GM18526 (cell line): Measurements from ENCODE around the gene BTBD6.

Experiments used
- POLR2A ChIP-seq: IDR thresholded peaks from 3 replicates; pipeline ENCODE4 v1.6.1; 2011; ENCODE audit not compliant: insufficient read length; ENCODE audit errors: extremely low read depth

The BTBD6 gene

GRCh38 chr14:105220699-105221597 lies 27.4 kb upstream of the BTBD6 start:
- no peak for TF ChIP-seq POLR2A

DNA sequence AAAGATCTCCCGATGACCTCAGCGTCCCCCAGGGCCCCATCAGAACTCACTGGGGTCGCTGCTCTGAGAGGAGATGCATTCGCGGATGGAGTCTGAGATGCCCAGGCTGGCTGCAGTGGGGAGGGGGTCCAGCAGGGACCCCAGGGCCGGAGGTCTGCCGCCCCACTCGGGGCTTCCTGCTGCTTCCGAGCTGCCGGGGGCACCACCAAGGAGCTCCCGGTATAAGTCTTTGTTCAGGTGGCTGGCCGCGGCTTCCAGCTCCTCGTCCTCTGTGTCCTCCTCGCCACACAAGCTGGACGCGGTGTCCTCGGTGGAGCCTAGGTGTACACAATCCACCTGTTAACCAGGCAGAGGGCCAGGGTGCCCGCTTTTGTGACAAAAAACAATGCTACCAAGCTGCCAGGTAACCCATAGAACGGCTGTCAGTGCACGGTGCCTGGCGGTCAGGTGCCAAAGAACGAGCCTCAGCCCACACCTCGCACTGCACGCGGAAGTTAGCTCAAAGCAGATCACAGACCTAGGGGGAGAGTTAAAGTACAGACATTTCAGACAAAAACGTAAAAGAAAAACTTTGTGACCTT lies 26.6 kb upstream of the BTBD6 start:
- no peak for TF ChIP-seq POLR2A

- TF ChIP-seq POLR2A, result no peak
These were observed 25.1 kb upstream of the BTBD6 start for GRCh38 chr14:105223260-105223659.

DNA sequence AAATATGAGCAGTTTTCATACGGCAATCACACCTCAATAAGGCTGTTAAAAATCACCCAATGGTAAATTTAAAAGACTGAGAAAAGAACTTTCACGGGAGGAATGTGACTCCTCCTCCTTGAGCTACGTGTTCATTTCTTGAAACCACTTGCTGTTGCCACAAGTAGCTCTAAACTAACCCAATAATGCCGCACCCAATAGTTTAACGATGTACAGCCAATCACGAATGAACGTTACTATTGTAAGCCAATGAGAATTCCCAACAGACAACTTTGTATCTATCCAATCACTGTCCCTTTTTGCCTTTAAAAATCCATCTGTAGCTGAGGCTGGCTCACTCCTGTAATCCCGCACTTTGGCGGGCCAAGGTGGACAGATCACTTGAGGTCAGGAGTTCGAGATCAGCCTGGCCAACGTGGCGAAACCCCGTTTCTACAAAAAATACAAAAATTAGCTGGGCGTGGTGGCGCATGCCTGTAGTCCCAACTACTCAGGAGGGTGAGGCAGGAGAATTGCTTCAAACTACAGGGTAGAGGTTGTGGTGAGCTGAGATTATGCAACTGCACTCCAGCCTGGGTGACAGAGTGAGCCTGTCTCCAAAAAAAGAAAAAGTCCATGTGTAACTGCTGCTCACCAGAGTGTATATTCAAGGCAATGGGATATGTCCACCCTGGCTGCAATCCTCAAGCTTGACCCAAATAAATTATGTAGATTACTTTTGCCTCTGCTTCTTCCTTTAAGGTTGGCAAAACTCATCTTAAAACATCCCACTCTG lies 24.4 kb upstream of the BTBD6 start:
- no peak for TF ChIP-seq POLR2A

- no peak for TF ChIP-seq POLR2A
These were observed 23.3 kb upstream of the BTBD6 start for GRCh38 chr14:105224845-105225570.

DNA sequence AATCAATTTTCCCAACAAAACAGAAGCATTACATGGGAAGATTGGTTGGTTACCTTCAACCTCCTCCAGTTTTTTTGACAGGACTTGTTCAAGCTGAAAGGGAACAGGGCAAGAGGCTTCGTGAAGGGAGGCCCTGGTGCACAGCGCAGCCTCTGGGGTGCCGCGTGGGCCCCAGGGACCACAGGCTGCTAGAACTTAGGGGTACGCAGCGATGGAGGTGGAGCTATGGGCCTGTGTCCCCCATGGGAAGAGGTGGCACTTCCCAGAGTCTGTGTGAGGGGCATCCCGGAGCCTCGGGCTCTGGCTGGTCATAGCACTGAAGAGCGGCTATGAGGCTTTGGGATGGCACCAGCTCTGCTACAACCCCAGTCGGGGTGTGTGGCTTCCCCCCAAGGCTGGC lies 22.1 kb upstream of the BTBD6 start:
- TF ChIP-seq POLR2A, result no peak

DNA sequence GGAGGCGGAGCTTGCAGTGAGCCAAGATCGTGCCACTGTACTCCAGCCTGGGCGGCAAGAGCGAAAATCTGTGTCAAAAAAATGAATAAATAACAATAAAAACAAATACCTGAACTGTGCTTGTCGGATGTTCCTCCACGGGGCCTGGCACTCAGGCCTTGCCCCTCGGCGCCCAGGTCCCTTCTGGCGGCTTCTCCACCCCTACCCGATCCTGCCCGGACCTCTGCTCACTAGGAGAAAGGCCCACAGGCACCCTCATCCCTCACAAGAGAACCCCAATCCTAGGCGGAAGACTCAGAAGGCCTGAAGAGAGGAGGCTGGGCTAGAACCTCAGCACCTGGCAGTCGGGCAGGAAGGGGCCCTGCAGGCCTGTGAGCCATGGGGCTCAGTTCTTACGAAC lies 21.0 kb upstream of the BTBD6 start:
- no peak for TF ChIP-seq POLR2A

GRCh38 chr14:105228562-105228961 lies 19.8 kb upstream of the BTBD6 start:
- TF ChIP-seq POLR2A, result no peak

GRCh38 chr14:105229099-105229655 lies 19.2 kb upstream of the BTBD6 start:
- TF ChIP-seq POLR2A, result no peak

GRCh38 chr14:105240811-105241576 lies 7.3 kb upstream of the BTBD6 start:
- no peak for TF ChIP-seq POLR2A

- no peak for TF ChIP-seq POLR2A
These were observed 6.7 kb upstream of the BTBD6 start for GRCh38 chr14:105241641-105242040.

GRCh38 chr14:105244334-105244733 lies 4.0 kb upstream of the BTBD6 start:
- no peak for TF ChIP-seq POLR2A

- no peak for TF ChIP-seq POLR2A
These were observed 1.3 kb upstream of the BTBD6 start for GRCh38 chr14:105247026-105247425.

- no peak for TF ChIP-seq POLR2A
These were observed 492 bp upstream of the BTBD6 start for GRCh38 chr14:105247715-105248367.
